SK-N-SH (cell line): ENCODE data around the gene SYT1. TPM values are rescaled to one million over a fixed set of nuclear protein-coding genes. Genes with fewer than 3 reads are reported as not detected.

Source experiments
- CTCF ChIA-PET: fragments of 300-600, 350-600 bp; formaldehyde crosslinking; extraction: SDS; loops from one replicate; lab custom pipeline; 2021; lab: Yijun Ruan, JAX
- POLR2A ChIA-PET: fragments of 350-600 bp; sonication (Branson Sonifier 250); formaldehyde crosslinking; extraction: SDS; loops from one replicate; lab custom pipeline; 2020; ENCODE audit warnings: antibody characterized with exemption, inconsistent platforms; lab: Yijun Ruan, JAX
- DNase-seq: peaks from one replicate; pipeline ENCODE4 v3.0.0; 2012
- H2AFZ ChIP-seq: fragments of 200-600 bp; sonication (generic); 2 replicates; pipeline ENCODE4 v1.8.1; 2016; ENCODE audit warnings: antibody characterized with exemption, mild to moderate bottlenecking, low read depth
- H3F3A ChIP-seq: fragments of 200-600 bp; sonication (generic); replicated peaks from 2 replicates; pipeline ENCODE3; 2016; ENCODE audit warnings: antibody characterized with exemption, mild to moderate bottlenecking; ENCODE audit not compliant: insufficient read depth
- H3K27ac ChIP-seq, 2 experiments: fragments of 200-500 bp in 1 of 2; fragments of 200-600 bp in 1 of 2; sonication (Bioruptor generic) in 1 of 2; sonication (generic), shearing (Covaris generic) in 1 of 2; 2 replicates each; pipeline versions ENCODE4 v1.5.1 to v1.6.1; 2014 to 2016; ENCODE audit warnings: low read depth in 2 of 2, inconsistent platforms in 1 of 2, low read length in 1 of 2, mild to moderate bottlenecking in 1 of 2, mixed read lengths in 1 of 2
- H3K27me3 ChIP-seq: fragments of 200-600 bp; sonication (generic), shearing (Covaris generic); 2 replicates; pipeline ENCODE4 v1.6.1; 2016; ENCODE audit warnings: mixed run types; ENCODE audit not compliant: insufficient read depth
- H3K36me3 ChIP-seq, 2 experiments: fragments of 200-500 bp in 1 of 2; fragments of 200-600 bp in 1 of 2; sonication (Bioruptor generic) in 1 of 2; sonication (generic) in 1 of 2; replicated peaks in 1 of 2; 2 replicates each; pipeline versions ENCODE3 to v1.5.1; 2014 to 2016; ENCODE audit warnings: low read length in 1 of 2, mild to moderate bottlenecking in 1 of 2; ENCODE audit not compliant: insufficient read depth in 2 of 2, control insufficient read depth in 1 of 2
- H3K4me1 ChIP-seq, 2 experiments: fragments of 200-500 bp in 1 of 2; fragments of 200-600 bp in 1 of 2; sonication (Bioruptor generic) in 1 of 2; sonication (generic), shearing (Covaris generic) in 1 of 2; 2 replicates each; pipeline versions ENCODE4 v1.5.1 to v1.6.1; 2014 to 2016; ENCODE audit warnings: low read depth in 1 of 2, low read length in 1 of 2, mixed run types in 1 of 2; ENCODE audit not compliant: insufficient read depth in 2 of 2, control insufficient read depth in 1 of 2
- H3K4me2 ChIP-seq: fragments of 200-600 bp; sonication (generic), shearing (Covaris generic); 2 replicates; pipeline ENCODE4 v1.6.1; 2017; ENCODE audit warnings: mixed run types
- H3K4me3 ChIP-seq, 2 experiments: fragments of 200-500 bp in 1 of 2; fragments of 200-600 bp in 1 of 2; sonication (Bioruptor generic) in 1 of 2; sonication (generic), shearing (Covaris generic) in 1 of 2; 2 replicates each; pipeline versions ENCODE4 v1.5.1 to v1.8.1; 2014 to 2016; ENCODE audit warnings: low read depth in 2 of 2, inconsistent platforms in 1 of 2, low read length in 1 of 2, mild to moderate bottlenecking in 1 of 2, mixed read lengths in 1 of 2, moderate library complexity in 1 of 2
- H3K79me2 ChIP-seq: fragments of 200-600 bp; sonication (generic); 2 replicates; pipeline ENCODE4 v1.8.1; 2017; ENCODE audit warnings: mild to moderate bottlenecking; ENCODE audit not compliant: insufficient read depth
- H3K9ac ChIP-seq: fragments of 200-600 bp; sonication (generic); 2 replicates; pipeline ENCODE4 v1.6.1; 2017; ENCODE audit warnings: mixed run types
- H3K9me2 ChIP-seq: fragments of 200-600 bp; sonication (generic); 2 replicates; pipeline ENCODE4 v1.6.1; 2017; ENCODE audit warnings: mixed run types
- H3K9me3 ChIP-seq: fragments of 200-600 bp; sonication (generic); 2 replicates; pipeline ENCODE4 v1.6.1; 2017; ENCODE audit warnings: mixed run types, mild to moderate bottlenecking, moderate library complexity
- H4K20me1 ChIP-seq: fragments of 200-600 bp; sonication (generic); 2 replicates; pipeline ENCODE4 v1.6.1; 2017; ENCODE audit warnings: mild to moderate bottlenecking, mixed run types; ENCODE audit not compliant: insufficient read depth
- CTCF ChIP-seq: fragments of 200-600 bp; sonication (generic); IDR thresholded peaks from 2 replicates; pipeline ENCODE4 v1.6.1; 2017; ENCODE audit warnings: antibody characterized with exemption, mild to moderate bottlenecking, moderate library complexity
- EP300 ChIP-seq, 2 experiments: IDR thresholded peaks; 2 replicates each; pipeline versions ENCODE4 v1.4.0 to v1.6.1; 2012; ENCODE audit warnings: borderline replicate concordance in 1 of 2, low read depth in 1 of 2, low read length in 1 of 2
- EZH2phosphoT487 ChIP-seq: fragments of 200-600 bp; sonication (generic); IDR thresholded peaks from 2 replicates; pipeline ENCODE4 v1.6.1; 2017; ENCODE audit warnings: low read depth, mixed run types, mild to moderate bottlenecking, antibody characterized with exemption, moderate library complexity, borderline replicate concordance
- FOXJ3 ChIP-seq: sonication (generic); formaldehyde crosslinking; IDR thresholded peaks from 2 replicates; pipeline ENCODE4 v1.5.1; 2020; ENCODE audit warnings: mild to moderate bottlenecking, missing genetic modification reagents
- GATA2 ChIP-seq: sonication (generic); formaldehyde crosslinking; IDR thresholded peaks from 2 replicates; pipeline ENCODE4 v1.5.0; 2020; ENCODE audit warnings: mild to moderate bottlenecking, missing genetic modification reagents
- MEF2A ChIP-seq: IDR thresholded peaks from 2 replicates; pipeline ENCODE4 v1.4.0; 2012; ENCODE audit warnings: low read depth, borderline replicate concordance
- NRF1 ChIP-seq: IDR thresholded peaks from 2 replicates; pipeline ENCODE4 v1.6.1; 2012; ENCODE audit warnings: low read depth, mild to moderate bottlenecking, low read length
- PBX3 ChIP-seq: IDR thresholded peaks from 2 replicates; pipeline ENCODE4; 2012
- REST ChIP-seq: IDR thresholded peaks from 2 replicates; pipeline ENCODE4 v1.6.1; 2012; ENCODE audit warnings: mild to moderate bottlenecking, low read depth, low read length, moderate library complexity
- TEAD4 ChIP-seq: IDR thresholded peaks from 2 replicates; pipeline ENCODE4 v1.4.0; 2012; ENCODE audit warnings: mild to moderate bottlenecking, borderline replicate concordance; ENCODE audit not compliant: insufficient read depth
- USF2 ChIP-seq: fragments of 150-350 bp; IDR thresholded peaks from 2 replicates; pipeline ENCODE4 v1.6.1; 2017; ENCODE audit warnings: antibody characterized with exemption, low read length, low read depth, borderline replicate concordance
- YY1 ChIP-seq: IDR thresholded peaks from 2 replicates; pipeline ENCODE4 v1.4.0; 2012; ENCODE audit warnings: low read depth, mild to moderate bottlenecking
- WGBS: methylation state at CpG from one replicate; pipeline ENCODE4 v1.1.6; 2017; ENCODE audit warnings: low lambda C conversion rate; 5-methylcytosine and 5-hydroxymethylcytosine counted together
- polyA plus RNA-seq, 3 experiments: library from polyadenylated mRNA; depleted of rRNA; stranded (reverse); fragments of >200 nt; gene quantifications; 2 replicates each; pipeline ENCODE4 v1.2.3, GENCODE V29; 2012

SYT1 gene
- polyA plus RNA-seq, 1 of the 3 experiments (the other 2 are of a cell fraction), result 12.7 TPM

- 71% methylated on average over 1 of the region's 1 CpG for WGBS
- POLR2A ChIA-PET, result no interaction called here
- Histone ChIP-seq H3K36me3 (peaks cover 7 to 12% of the 10 kb centered on the region in 2 experiments), H3K4me2 (no peak overlapping the region), H2AFZ (no peak overlapping the region), H3K4me3 (no peak overlapping the region), H3K27ac (no peak overlapping the region), H3K9ac (no peak overlapping the region), H3K9me3 (no peaks in the 10 kb centered on the region), H4K20me1 (no peaks in the 10 kb centered on the region), H3K4me1 (peaks cover 0 to 2% of the 10 kb centered on the region in 2 experiments; a peak in 3 of 4 replicates), H3K27me3 (no peaks in the 10 kb centered on the region), H3K9me2 (no peaks in the 10 kb centered on the region), H3F3A (no peaks in the 10 kb centered on the region), H3K79me2 (no peaks in the 10 kb centered on the region)
- no peak for TF ChIP-seq USF2
- TF ChIP-seq EP300 (IDR thresholded peaks at IDR 0.05; ENCODE audit: borderline replicate concordance in 1 of 2, low read depth in 1 of 2, low read length in 1 of 2), result no peak
- TF ChIP-seq CTCF, result no peak
- TF ChIP-seq TEAD4, result no peak
- TF ChIP-seq EZH2phosphoT487, result no peak
- TF ChIP-seq YY1, result no peak
- TF ChIP-seq GATA2, result no peak
- TF ChIP-seq REST, result no peak
- TF ChIP-seq PBX3, result no peak
- no peak for TF ChIP-seq FOXJ3 (CRISPR knock-in tag)
- no peak for TF ChIP-seq NRF1
- no peak for TF ChIP-seq MEF2A
- no peak for DNase-seq
- CTCF ChIA-PET, result interaction anchor here (0.6 kb wide), 1 partner anchor 395 kb away, joined by 3 read pairs; no protein-coding TSS in a partner anchor
Measured at GRCh38 chr12:79327465-79327864, 462.9 kb downstream of the SYT1 start.
